CD4-positive, alpha-beta T cell (primary cell): ENCODE measurements around the gene PDGFRB. TPM values are rescaled to one million over a fixed set of nuclear protein-coding genes. Genes with fewer than 3 reads are reported as not detected.
A peak's percentile ranks its signal among the peaks of the same experiment; 100 is the strongest.

Experiments
- ATAC-seq: fragments of 200-7000 bp; cut with Tn5 transposase; one replicate; pipeline ENCODE4 v1.10.0; 2022; ENCODE audit warnings: mild to moderate bottlenecking; ENCODE audit not compliant: poor library complexity
- CTCF ChIA-PET: fragments of 350-600 bp; sonication (Branson Sonifier 250); formaldehyde crosslinking; loops from one replicate; lab custom pipeline; 2021; ENCODE audit warnings: antibody characterized with exemption, inconsistent platforms; lab: Charles Lee
- POLR2A ChIA-PET: fragments of 350-600 bp; sonication (Branson Sonifier 250); formaldehyde crosslinking; loops from one replicate; lab custom pipeline; 2021; ENCODE audit warnings: antibody characterized with exemption, inconsistent platforms; lab: Charles Lee
- DNase-seq, 14 experiments: peaks; one replicate each; pipeline ENCODE4 v3.0.0-alpha.2; 2013 to 2020; ENCODE audit warnings: mixed read lengths in 2 of 14
- H3K27ac ChIP-seq, 2 donors: one replicate each; pipeline versions ENCODE4 v1.5.1 to v1.7.0; 2013; ENCODE audit warnings: low read length in 2 of 2, low read depth in 1 of 2, mild to moderate bottlenecking in 1 of 2
- H3K27me3 ChIP-seq, 2 experiments: 1 replicate in 1 of 2; 2 replicates in 1 of 2; pipeline versions ENCODE4 v1.6.1 to v1.7.0; 2013; ENCODE audit warnings: low read length in 2 of 2, control low read depth in 1 of 2, mild to moderate bottlenecking in 1 of 2, moderate library complexity in 1 of 2; ENCODE audit not compliant: insufficient read depth in 2 of 2, control insufficient read depth in 1 of 2
- H3K36me3 ChIP-seq: one replicate; pipeline ENCODE4 v1.6.1; 2013; ENCODE audit warnings: low read length, control low read depth; ENCODE audit not compliant: insufficient read depth
- H3K4me1 ChIP-seq: one replicate; pipeline ENCODE4 v1.6.1; 2013; ENCODE audit warnings: low read length, control low read depth; ENCODE audit not compliant: insufficient read depth
- H3K4me3 ChIP-seq: one replicate; pipeline ENCODE4 v1.5.1; 2013; ENCODE audit warnings: mild to moderate bottlenecking, low read length, moderate library complexity
- H3K9me3 ChIP-seq, 2 experiments: 1 replicate in 1 of 2; 2 replicates in 1 of 2; pipeline versions ENCODE4 v1.6.1 to v1.7.0; 2013; ENCODE audit warnings: low read length in 2 of 2, mild to moderate bottlenecking in 2 of 2, control low read depth in 1 of 2, moderate library complexity in 1 of 2; ENCODE audit not compliant: control insufficient read depth in 1 of 2, insufficient read depth in 1 of 2
- H3K27ac Mint-ChIP-seq: one replicate; pipeline ENCODE4 v1.8.0; 2020; ENCODE audit warnings: mixed read lengths
- H3K27me3 Mint-ChIP-seq: one replicate; pipeline ENCODE4 v1.8.0; 2021; ENCODE audit warnings: mixed read lengths
- H3K36me3 Mint-ChIP-seq: one replicate; pipeline ENCODE4 v1.8.0; 2021; ENCODE audit warnings: low read depth, mixed read lengths
- H3K4me1 Mint-ChIP-seq: one replicate; pipeline ENCODE4 v1.8.0; 2021; ENCODE audit warnings: low read depth, mixed read lengths
- H3K4me3 Mint-ChIP-seq: one replicate; pipeline ENCODE4 v1.8.0; 2020; ENCODE audit warnings: mild to moderate bottlenecking, mixed read lengths
- H3K9me3 Mint-ChIP-seq: one replicate; pipeline ENCODE4 v1.8.0; 2020; ENCODE audit warnings: mixed read lengths
- CTCF ChIP-seq: fragments of 200-600 bp; IDR thresholded peaks from one replicate; pipeline ENCODE4 v1.8.0; 2022; ENCODE audit warnings: antibody characterized with exemption, mild to moderate bottlenecking
- intact Hi-C, 2 experiments: fragments of 100-400 bp; cut with DNase I in 1 of 2; cut with micrococcal nuclease in 1 of 2; formaldehyde crosslinking; loops; one replicate each; pipeline versions ENCODE4 v1.15.1 to v1.9.0; 2023 to 2025; cut with DNase I, micrococcal nuclease
- total RNA-seq, 174 experiments: library from RNA in 2 of 174; stranded (reverse) in 2 of 174; gene quantifications; one replicate each; pipeline ENCODE4 v1.2.3 and lab custom pipeline; 2021 to 2026

The PDGFRB gene
- total RNA-seq, 2 experiments from 2014 or later, result not detected

DNA sequence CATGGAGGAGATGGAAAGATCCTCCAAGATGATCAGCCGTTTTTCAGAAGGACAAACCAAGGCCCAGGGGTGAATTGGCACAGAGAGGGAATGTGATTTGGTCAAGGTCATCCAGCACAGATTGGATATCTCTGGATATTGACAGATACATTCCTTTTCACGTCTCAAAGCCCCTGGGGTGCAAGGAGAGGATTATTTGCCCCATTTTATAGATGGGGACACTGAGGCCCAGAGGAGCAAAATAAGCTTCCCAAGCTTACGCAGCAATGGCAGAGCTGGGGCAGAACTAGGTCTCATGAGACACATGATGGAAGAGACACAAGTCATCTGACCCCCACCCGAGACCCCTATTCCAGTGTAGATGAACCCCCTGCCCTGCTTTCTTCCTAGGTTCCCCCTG lies 895 bp upstream of the PDGFRB start:
- H3K36me3 ChIP-seq, result no peaks in the 10 kb centered on the region
- Mint-ChIP-seq H3K9me3 (no peaks in the 10 kb centered on the region), H3K27me3 (peaks cover 32% of the 10 kb centered on the region), H3K36me3 (no peaks in the 10 kb centered on the region), H3K27ac (no peak overlapping the region), H3K4me3 (no peak overlapping the region), H3K4me1 (no peaks in the 10 kb centered on the region)
- H3K9me3 ChIP-seq, result no peaks in the 10 kb centered on the region
- CTCF ChIA-PET, result interaction anchor here (0.7 kb wide), 1 partner anchor 263 kb away, joined by 3 read pairs; no protein-coding TSS in a partner anchor
- H3K4me3 ChIP-seq, result no peak overlapping the region
- no peak overlapping the region for H3K27ac ChIP-seq
- ATAC-seq (no peak), DNase-seq (no peak)
- H3K4me1 ChIP-seq, result peaks cover 12% of the 10 kb centered on the region
- no peak for TF ChIP-seq CTCF
- POLR2A ChIA-PET, result no interaction called here
- H3K27me3 ChIP-seq, result peaks cover 6 to 10% of the 10 kb centered on the region in 2 experiments
- intact Hi-C loops, result no loop called here

- Mint-ChIP-seq H3K36me3 (no peaks in the 10 kb centered on the region), H3K9me3 (no peaks in the 10 kb centered on the region), H3K4me3 (peak overlapping the region; percentile 69), H3K4me1 (no peaks in the 10 kb centered on the region), H3K27ac (no peak overlapping the region), H3K27me3 (peaks cover 32% of the 10 kb centered on the region)
- Histone ChIP-seq H3K9me3 (no peaks in the 10 kb centered on the region), H3K4me3 (peak overlapping the region; percentile 32), H3K4me1 (peaks cover 12% of the 10 kb centered on the region), H3K27ac (no peak overlapping the region), H3K36me3 (no peaks in the 10 kb centered on the region), H3K27me3 (peaks cover 6 to 10% of the 10 kb centered on the region in 2 experiments)
- intact Hi-C loops, result no loop called here
- TF ChIP-seq CTCF, result no peak
- no peak for DNase-seq
- POLR2A ChIA-PET, result no interaction called here
- CTCF ChIA-PET, result no interaction called here
- ATAC-seq, result no peak
Measured at GRCh38 chr5:150156027-150156368, 353 bp upstream of the PDGFRB start.

- H3K27ac ChIP-seq, result no peak overlapping the region
- no peak overlapping the region for H3K27ac Mint-ChIP-seq
- H3K36me3 Mint-ChIP-seq, result no peaks in the 10 kb centered on the region
Measured at GRCh38 chr5:150154618-150155128, 972 bp downstream of the PDGFRB start.

More at GRCh38 chr5:150154618-150155128, 972 bp downstream of the PDGFRB start:
- ATAC-seq (no peak), DNase-seq (no peak)
- peaks cover 6 to 10% of the 10 kb centered on the region in 2 experiments for H3K27me3 ChIP-seq
- Mint-ChIP-seq H3K9me3 (no peaks in the 10 kb centered on the region), H3K4me3 (peak overlapping the region; percentile 42), H3K4me1 (no peaks in the 10 kb centered on the region), H3K27me3 (peaks cover 32% of the 10 kb centered on the region)
- intact Hi-C loops, result no loop called here
- ChIA-PET POLR2A (no interaction called here), CTCF (no interaction called here)
- no peaks in the 10 kb centered on the region for H3K36me3 ChIP-seq
- H3K4me1 ChIP-seq, result peaks cover 12% of the 10 kb centered on the region
- no peaks in the 10 kb centered on the region for H3K9me3 ChIP-seq
- no peak for TF ChIP-seq CTCF
- no peak overlapping the region for H3K4me3 ChIP-seq
